H1 (cell line): ENCODE results near the gene DNASE2B. TPM values are rescaled to one million over a fixed set of nuclear protein-coding genes. Genes with fewer than 3 reads are reported as not detected.

Experiments
- RAD21 ChIP-seq, 2 experiments: IDR thresholded peaks in 1 of 2; conservative IDR thresholded peaks in 1 of 2; 2 replicates each; pipeline ENCODE4 v1.6.1; 2011; ENCODE audit warnings: low read depth in 2 of 2, low read length in 2 of 2, improper control_type of control experiment in 1 of 2, inconsistent platforms in 1 of 2, mild to moderate bottlenecking in 1 of 2, moderate library complexity in 1 of 2
- polyA plus RNA-seq, 7 experiments: library from polyadenylated mRNA; depleted of rRNA in 3 of 7; stranded (reverse) in 5 of 7; unstranded in 2 of 7; fragments of >200 nt in 5 of 7; fragments of 200-250 nt in 2 of 7; gene quantifications; 1 replicate in 5 of 7; 2 replicates in 1 of 7; 4 replicates in 1 of 7; pipeline versions ENCODE4 v1.2.1 to v1.2.3, GENCODE V29; 2011 to 2013; ENCODE audit warnings: missing spikeins in 2 of 7, mixed read lengths in 2 of 7
- total RNA-seq: library from RNA; stranded (reverse); fragmentation: NEBNext Ultra II Directional; extraction: Animal tissue kit (Norgen Biotek cat#: 25700); gene quantifications from 2 replicates; pipeline ENCODE4 v1.2.1, GENCODE V29; 2021

Gene DNASE2B
- total and polyA plus RNA-seq, 2 of the 8 experiments (the other 6 are each of a cell fraction or from before 2014, with no cell fraction given) = not detected

DNA sequence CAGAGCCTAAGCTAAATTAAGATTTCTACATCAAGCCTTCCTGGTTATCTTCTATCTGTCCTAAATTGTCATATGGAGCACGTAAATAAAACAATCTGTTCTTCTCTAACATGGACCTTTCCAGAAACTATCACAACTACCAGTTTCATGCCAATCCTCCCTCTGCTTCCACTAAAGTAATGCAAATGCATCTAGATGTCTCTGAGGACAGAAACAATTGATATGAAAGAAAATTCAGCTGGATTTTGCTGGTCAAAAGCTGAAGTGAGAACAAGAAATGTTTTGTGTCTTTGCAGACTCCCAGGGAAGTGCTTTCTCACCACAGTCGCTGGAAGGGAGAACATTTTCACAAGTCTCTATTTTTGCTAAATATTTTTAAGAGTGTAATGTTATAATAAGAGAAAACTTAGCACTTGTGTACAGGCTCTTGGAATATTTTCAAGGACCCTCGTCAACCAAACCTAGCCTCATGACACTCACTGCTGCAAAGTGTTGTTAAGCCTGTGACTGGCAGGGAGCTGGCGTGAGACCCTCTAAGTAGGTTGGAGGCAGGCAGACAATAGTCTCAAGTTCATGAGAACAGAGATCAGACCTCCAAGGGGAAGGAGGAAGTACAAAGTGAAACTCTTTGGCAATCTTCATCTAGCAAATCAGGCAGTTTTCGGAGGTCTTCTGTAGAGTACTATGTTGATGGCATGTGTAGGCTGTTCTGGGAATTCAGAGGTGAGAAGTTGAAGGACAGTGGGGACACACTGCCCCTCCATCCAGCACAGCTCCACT, 38.8 kb downstream of the DNASE2B start (continued):
- TF ChIP-seq RAD21 (IDR thresholded peaks at IDR 0.05 in 1 of 2, conservative IDR thresholded peaks at IDR 0.05 in 1 of 2; ENCODE audit: low read depth in 2 of 2, low read length in 2 of 2) = no peak
- TF ChIP-seq, all 59 proteins: peak for 0
